Smooth muscle cell (in vitro differentiated cells): ENCODE measurements around the gene THAP9. TPM values are rescaled to one million over a fixed set of nuclear protein-coding genes. Genes with fewer than 3 reads are reported as not detected.

Experiments
- DNase-seq: peaks from one replicate; lab custom pipeline; 2025; ENCODE audit not compliant: unreplicated experiment; lab: John Stamatoyannopoulos, UW
- H2AFZ ChIP-seq: fragments of 200-600 bp; sonication (generic); 2 replicates; pipeline ENCODE4 v1.6.0; 2016; ENCODE audit warnings: antibody characterized with exemption, low read depth, mild to moderate bottlenecking
- H3F3A ChIP-seq: fragments of 200-600 bp; sonication (generic); 2 replicates; pipeline ENCODE4 v1.6.0; 2017; ENCODE audit warnings: antibody characterized with exemption, low read depth
- H3K27ac ChIP-seq: fragments of 200-600 bp; sonication (generic); 2 replicates; pipeline ENCODE4 v1.5.1; 2016; ENCODE audit warnings: low read depth, mild to moderate bottlenecking
- H3K27me3 ChIP-seq: fragments of 200-600 bp; sonication (generic); 2 replicates; pipeline ENCODE4 v1.6.1; 2016; ENCODE audit warnings: low read depth, mild to moderate bottlenecking
- H3K36me3 ChIP-seq: fragments of 200-600 bp; sonication (generic); 2 replicates; pipeline ENCODE4 v1.5.1; 2016; ENCODE audit warnings: low read depth
- H3K4me1 ChIP-seq: fragments of 200-600 bp; sonication (generic); 2 replicates; pipeline ENCODE4 v1.5.1; 2016; ENCODE audit warnings: low read depth
- H3K4me2 ChIP-seq: fragments of 200-600 bp; sonication (generic); 2 replicates; pipeline ENCODE4 v1.6.0; 2016; ENCODE audit warnings: mild to moderate bottlenecking
- H3K4me3 ChIP-seq: fragments of 200-600 bp; sonication (generic); 2 replicates; pipeline ENCODE4 v1.5.1; 2016; ENCODE audit warnings: mild to moderate bottlenecking
- H3K79me2 ChIP-seq: fragments of 200-600 bp; sonication (generic); 2 replicates; pipeline ENCODE4 v1.6.0; 2016; ENCODE audit warnings: low read depth, mild to moderate bottlenecking
- H3K9ac ChIP-seq: fragments of 200-600 bp; sonication (generic); 2 replicates; pipeline ENCODE4 v1.6.0; 2016; ENCODE audit warnings: low read depth
- H3K9me3 ChIP-seq: fragments of 200-600 bp; sonication (generic); replicated peaks from 2 replicates; pipeline ENCODE4 v1.5.1; 2016; ENCODE audit warnings: low read depth
- H4K20me1 ChIP-seq: fragments of 200-600 bp; sonication (generic); 2 replicates; pipeline ENCODE4 v1.6.0; 2016; ENCODE audit warnings: low read depth
- WGBS: methylation state at CpG from one replicate; pipeline ENCODE4 v1.1.7; 2016; ENCODE audit warnings: low lambda C conversion rate; 5-methylcytosine and 5-hydroxymethylcytosine counted together
- polyA plus RNA-seq: library from polyadenylated mRNA; unstranded; fragments of >200 nt; fragmentation: Nextera tagmentation; extraction: Ambion mirVana; gene quantifications from 2 replicates; pipeline ENCODE4 v1.2.1, GENCODE V29; 2016
- total RNA-seq: library from RNA; depleted of rRNA; stranded (reverse); fragments of >200 nt; gene quantifications from 2 replicates; pipeline ENCODE4 v1.2.3, GENCODE V29; 2014
- TF ChIP-seq, protein P1 (sequence below): fragments of 200-600 bp; sonication (generic); IDR thresholded peaks from 2 replicates; pipeline ENCODE4 v1.5.1; 2017; ENCODE audit warnings: borderline replicate concordance, mild to moderate bottlenecking, antibody characterized with exemption; ENCODE audit not compliant: insufficient read depth, poor library complexity, severe bottlenecking

Gene THAP9
- total and polyA plus RNA-seq, 2 experiments from 2014 or later, result 1.2 to 4.4 TPM

DNA sequence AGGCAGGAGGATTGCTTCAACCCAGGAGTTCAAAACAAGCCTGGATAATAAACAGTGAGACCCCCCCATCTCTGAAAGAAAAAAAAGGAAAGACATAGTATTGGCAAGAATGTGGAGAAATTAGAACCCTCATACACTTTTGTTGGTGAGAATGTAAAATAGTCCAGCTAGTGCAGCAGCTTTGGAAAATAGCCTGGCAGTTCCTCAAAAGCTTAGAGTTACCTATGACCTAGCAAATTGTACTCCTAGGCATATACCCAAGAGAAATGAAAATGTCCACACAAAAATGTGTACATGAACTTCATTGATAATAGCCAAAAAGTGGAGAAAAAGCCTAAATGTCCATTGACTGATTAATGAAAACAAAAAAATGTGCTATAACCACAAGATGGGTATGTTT is 21.3 kb downstream of the THAP9 start:
- Histone ChIP-seq H3K36me3 (peaks cover 4% of the 10 kb centered on the region), H3K4me1 (no peaks in the 10 kb centered on the region), H3K9ac (no peak overlapping the region), H3K27me3 (no peaks in the 10 kb centered on the region), H3K9me3 (no peaks in the 10 kb centered on the region), H3K4me2 (no peak overlapping the region), H3K79me2 (no peaks in the 10 kb centered on the region), H2AFZ (no peak overlapping the region), H3K27ac (no peak overlapping the region), H3K4me3 (no peak overlapping the region), H4K20me1 (no peaks in the 10 kb centered on the region), H3F3A (no peaks in the 10 kb centered on the region)
- DNase-seq, result no peak
- TF ChIP-seq, protein P1, sequence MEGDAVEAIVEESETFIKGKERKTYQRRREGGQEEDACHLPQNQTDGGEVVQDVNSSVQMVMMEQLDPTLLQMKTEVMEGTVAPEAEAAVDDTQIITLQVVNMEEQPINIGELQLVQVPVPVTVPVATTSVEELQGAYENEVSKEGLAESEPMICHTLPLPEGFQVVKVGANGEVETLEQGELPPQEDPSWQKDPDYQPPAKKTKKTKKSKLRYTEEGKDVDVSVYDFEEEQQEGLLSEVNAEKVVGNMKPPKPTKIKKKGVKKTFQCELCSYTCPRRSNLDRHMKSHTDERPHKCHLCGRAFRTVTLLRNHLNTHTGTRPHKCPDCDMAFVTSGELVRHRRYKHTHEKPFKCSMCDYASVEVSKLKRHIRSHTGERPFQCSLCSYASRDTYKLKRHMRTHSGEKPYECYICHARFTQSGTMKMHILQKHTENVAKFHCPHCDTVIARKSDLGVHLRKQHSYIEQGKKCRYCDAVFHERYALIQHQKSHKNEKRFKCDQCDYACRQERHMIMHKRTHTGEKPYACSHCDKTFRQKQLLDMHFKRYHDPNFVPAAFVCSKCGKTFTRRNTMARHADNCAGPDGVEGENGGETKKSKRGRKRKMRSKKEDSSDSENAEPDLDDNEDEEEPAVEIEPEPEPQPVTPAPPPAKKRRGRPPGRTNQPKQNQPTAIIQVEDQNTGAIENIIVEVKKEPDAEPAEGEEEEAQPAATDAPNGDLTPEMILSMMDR, result no peak

DNA sequence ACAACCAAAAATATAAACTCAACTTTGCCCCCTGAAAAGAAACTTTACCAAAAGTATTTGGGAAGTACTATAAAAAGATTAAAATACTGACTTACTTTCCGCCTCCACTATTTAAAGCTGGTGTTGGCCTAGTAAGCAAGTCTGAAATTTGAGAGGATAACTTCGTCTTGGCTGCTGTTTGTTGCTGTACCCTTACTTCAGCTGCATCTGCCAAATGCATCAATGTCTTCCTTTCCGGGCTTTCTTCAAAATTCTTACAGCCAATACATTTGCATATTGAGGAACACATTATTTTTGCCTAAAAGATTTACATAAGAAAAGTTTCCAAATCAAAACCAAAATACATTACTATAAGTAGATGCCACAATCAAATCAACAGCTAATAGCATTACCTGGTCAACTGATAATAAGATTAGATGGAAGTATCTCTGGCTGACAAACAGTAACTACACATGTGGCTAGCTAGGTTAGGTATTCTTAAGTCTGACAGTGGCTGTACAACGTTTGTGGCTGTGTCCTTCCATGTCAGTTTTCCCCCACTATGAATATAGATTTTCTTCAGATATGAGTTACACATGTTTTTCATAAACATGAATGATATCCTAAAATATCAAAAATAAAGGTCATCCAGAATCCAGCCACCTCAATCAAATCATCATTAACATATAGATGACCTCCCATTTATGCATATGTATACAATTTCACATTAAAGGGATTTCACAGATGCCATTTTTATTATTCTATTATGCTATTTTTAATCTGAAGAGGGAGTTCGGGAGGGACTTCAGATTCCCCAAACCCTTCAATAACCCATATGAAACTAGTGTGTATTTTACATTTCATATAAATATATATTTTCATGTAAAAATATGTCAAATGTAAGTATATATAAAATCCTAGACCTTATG is 30.6 kb downstream of the THAP9 start:
- Histone ChIP-seq H3K9ac (no peak overlapping the region), H3K4me3 (no peak overlapping the region), H3F3A (no peaks in the 10 kb centered on the region), H3K79me2 (no peaks in the 10 kb centered on the region), H3K4me2 (no peak overlapping the region), H3K4me1 (no peaks in the 10 kb centered on the region), H3K36me3 (peaks cover 14% of the 10 kb centered on the region), H3K27me3 (no peaks in the 10 kb centered on the region), H2AFZ (no peak overlapping the region), H3K9me3 (no peaks in the 10 kb centered on the region), H3K27ac (no peak overlapping the region), H4K20me1 (no peaks in the 10 kb centered on the region)
- TF ChIP-seq, protein P1, result no peak
- WGBS, result 95% methylated on average over 5 of the region's 5 CpGs
- no peak for DNase-seq

- Histone ChIP-seq H3K4me2 (no peak overlapping the region), H3K79me2 (no peaks in the 10 kb centered on the region), H3F3A (no peaks in the 10 kb centered on the region), H3K4me1 (no peaks in the 10 kb centered on the region), H3K4me3 (no peak overlapping the region), H4K20me1 (no peaks in the 10 kb centered on the region), H3K9me3 (no peaks in the 10 kb centered on the region), H3K36me3 (peaks cover 21% of the 10 kb centered on the region), H3K9ac (no peak overlapping the region), H3K27me3 (no peaks in the 10 kb centered on the region), H3K27ac (no peak overlapping the region), H2AFZ (no peak overlapping the region)
- TF ChIP-seq, protein P1, result no peak
- no peak for DNase-seq
Measured at GRCh38 chr4:82934441-82934840, 33.9 kb downstream of the THAP9 start.

DNA sequence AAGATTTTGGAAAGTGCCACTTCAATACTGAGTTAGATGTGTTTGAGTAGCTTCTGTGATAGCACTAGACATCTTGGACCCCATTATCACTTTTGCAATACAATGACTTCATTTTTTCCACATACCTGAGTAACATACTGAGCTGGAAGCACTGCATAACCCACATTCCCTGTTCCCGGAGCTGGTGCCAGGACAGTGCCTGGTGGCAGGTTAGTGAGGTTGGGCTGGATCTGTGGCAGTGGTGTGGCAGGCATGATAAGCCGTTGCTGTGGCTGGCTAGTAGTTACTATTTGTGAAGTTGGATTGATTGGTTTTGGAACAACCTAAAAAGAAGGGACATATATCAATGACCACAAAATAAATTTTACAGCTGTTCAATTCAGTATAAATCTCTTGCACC is 38.9 kb downstream of the THAP9 start:
- Histone ChIP-seq H3K4me2 (no peak overlapping the region), H3K9ac (no peak overlapping the region), H3K27me3 (no peaks in the 10 kb centered on the region), H3K36me3 (peaks cover 17% of the 10 kb centered on the region), H3K4me1 (no peaks in the 10 kb centered on the region), H3K9me3 (no peaks in the 10 kb centered on the region), H3K4me3 (no peak overlapping the region), H3K27ac (no peak overlapping the region), H2AFZ (no peak overlapping the region), H4K20me1 (no peaks in the 10 kb centered on the region), H3F3A (no peaks in the 10 kb centered on the region), H3K79me2 (no peaks in the 10 kb centered on the region)
- WGBS, result 88% methylated on average over 2 of the region's 2 CpGs
- no peak for DNase-seq
- TF ChIP-seq, protein P1, result no peak
